Left renal cortex interstitium (tissue), 4 donors: ENCODE data around the gene DEAF1. TPM values are rescaled to one million over a fixed set of nuclear protein-coding genes. Genes with fewer than 3 reads are reported as not detected.
"Not testable (repeated sequence)": the region's sequence is repeated elsewhere in the genome, so short reads cannot be mapped to it uniquely, and the experiment has no call there.

Experiments
- DNase-seq, 4 donors: peaks; one replicate each; pipeline ENCODE4 v3.0.0-alpha.2; 2013; ENCODE audit warnings: low read depth in 4 of 4, low spot score in 2 of 4, missing footprints in 1 of 4
- polyA plus RNA-seq, 4 donors: library from polyadenylated mRNA; unstranded; fragments of 120-200 nt; gene quantifications; one replicate each; pipeline ENCODE4 v1.2.1, GENCODE V29; 2013; ENCODE audit not compliant: insufficient read length in 4 of 4

Gene DEAF1
- polyA plus RNA-seq, 4 donors = 44.7 to 57.7 (median 51.1) TPM

- DNase-seq = no peak
These were observed 7.3 kb downstream of the DEAF1 start for GRCh38 chr11:687751-688150.

GRCh38 chr11:686451-687243 lies 8.4 kb downstream of the DEAF1 start:
- no peak for DNase-seq

- DNase-seq = no peak
These were observed 14.1 kb downstream of the DEAF1 start for GRCh38 chr11:680970-681369.

- no peak for DNase-seq
These were observed 14.5 kb downstream of the DEAF1 start for GRCh38 chr11:680476-680875.

GRCh38 chr11:679271-680207 lies 15.5 kb downstream of the DEAF1 start:
- no peak for DNase-seq

GRCh38 chr11:678297-678696 lies 16.7 kb downstream of the DEAF1 start:
- DNase-seq = no peak

GRCh38 chr11:674406-674805 lies 20.6 kb downstream of the DEAF1 start:
- DNase-seq = no peak

GRCh38 chr11:673866-674265 lies 21.2 kb downstream of the DEAF1 start:
- DNase-seq = no peak

- DNase-seq = no peak
These were observed 29.2 kb downstream of the DEAF1 start for GRCh38 chr11:665704-666281.

GRCh38 chr11:665062-665703 lies 29.8 kb downstream of the DEAF1 start:
- DNase-seq = peak in 3 of 4 donors; percentile 23 to 37 (median 24)

- DNase-seq = no peak
These were observed 32.2 kb downstream of the DEAF1 start for GRCh38 chr11:662689-663274.

GRCh38 chr11:660681-661444 lies 34.2 kb downstream of the DEAF1 start:
- DNase-seq = no peak

GRCh38 chr11:660281-660680 lies 34.7 kb downstream of the DEAF1 start:
- DNase-seq = no peak

GRCh38 chr11:659532-660085 lies 35.4 kb downstream of the DEAF1 start:
- no peak for DNase-seq

GRCh38 chr11:657691-658126 lies 37.3 kb downstream of the DEAF1 start:
- DNase-seq = no peak

- no peak for DNase-seq
These were observed 38.2 kb downstream of the DEAF1 start for GRCh38 chr11:656866-657265.

- DNase-seq = no peak
These were observed 38.6 kb downstream of the DEAF1 start for GRCh38 chr11:656426-656825.

- no peak for DNase-seq
These were observed 39.8 kb downstream of the DEAF1 start for GRCh38 chr11:655036-655726.

- DNase-seq = not testable (repeated sequence)
These were observed 40.6 kb downstream of the DEAF1 start for GRCh38 chr11:654444-654843.
